Thyroid gland (tissue), 4 donors: ENCODE results near the gene NAV2. TPM values are rescaled to one million over a fixed set of nuclear protein-coding genes. Genes with fewer than 3 reads are reported as not detected.
"Not testable (repeated sequence)": the region's sequence is repeated elsewhere in the genome, so short reads cannot be mapped to it uniquely, and the experiment has no call there.

ENCODE experiments used
- DNase-seq, 2 donors: peaks; one replicate each; pipeline ENCODE4 v3.0.0-alpha.2; 2019
- H3K27ac ChIP-seq, 3 donors: fragments of 200-600 bp; sonication (generic); 1 replicate in 2 of 3; 2 replicates in 1 of 3; pipeline ENCODE4 v1.5.1; 2016 to 2019; ENCODE audit warnings: mild to moderate bottlenecking in 1 of 3, moderate library complexity in 1 of 3
- H3K27me3 ChIP-seq: fragments of 200-600 bp; sonication (generic); one replicate; pipeline ENCODE4 v1.5.1; 2019
- H3K36me3 ChIP-seq, 2 donors: fragments of 200-600 bp; sonication (generic); one replicate each; pipeline ENCODE4 v1.5.1; 2016 to 2019
- H3K4me1 ChIP-seq, 2 donors: fragments of 200-600 bp; sonication (generic); one replicate each; pipeline ENCODE4 v1.5.1; 2017 to 2019
- H3K4me3 ChIP-seq, 3 donors: fragments of 200-600 bp; sonication (generic); replicated peaks in 1 of 3; 1 replicate in 2 of 3; 2 replicates in 1 of 3; pipeline ENCODE4 v1.5.1; 2016; ENCODE audit warnings: mild to moderate bottlenecking in 1 of 3
- H3K9me3 ChIP-seq: fragments of 200-600 bp; sonication (generic); one replicate; pipeline ENCODE4 v1.5.1; 2017
- POLR2A ChIP-seq, 2 donors: fragments of 450-650 bp; IDR thresholded peaks; one replicate each; pipeline ENCODE4 v1.6.1; 2017; ENCODE audit warnings: antibody characterized with exemption in 2 of 2, mild to moderate bottlenecking in 2 of 2, moderate library complexity in 1 of 2
- WGBS, 2 donors: methylation state at CpG; one replicate each; pipeline ENCODE4 v1.1.5; 2017; 5-methylcytosine and 5-hydroxymethylcytosine counted together
- intact Hi-C: fragments of 100-400 bp; cut with DNase I; formaldehyde crosslinking; loops from one replicate; pipeline ENCODE4 v1.15.1; 2023
- total RNA-seq, 4 donors: library from RNA; depleted of rRNA; stranded (reverse); fragments of >200 nt; gene quantifications; one replicate each; pipeline ENCODE4 v1.2.3, GENCODE V29; 2016
- TF ChIP-seq, protein P1 (sequence below), 6 experiments: fragments of 200-600 bp in 3 of 6; fragments of 450-650 bp in 3 of 6; sonication (generic) in 3 of 6; IDR thresholded peaks; one replicate each; pipeline ENCODE4 v1.5.1; 2016 to 2019; ENCODE audit warnings: antibody characterized with exemption in 6 of 6, mild to moderate bottlenecking in 2 of 6, inconsistent platforms in 1 of 6, moderate library complexity in 1 of 6

Gene NAV2
- total RNA-seq, 4 donors from 2014 or later = 34.8 to 88.6 (median 54.5) TPM

- TF ChIP-seq POLR2A (IDR thresholded peaks at IDR 0.05) = no peak
- TF ChIP-seq, protein P1, sequence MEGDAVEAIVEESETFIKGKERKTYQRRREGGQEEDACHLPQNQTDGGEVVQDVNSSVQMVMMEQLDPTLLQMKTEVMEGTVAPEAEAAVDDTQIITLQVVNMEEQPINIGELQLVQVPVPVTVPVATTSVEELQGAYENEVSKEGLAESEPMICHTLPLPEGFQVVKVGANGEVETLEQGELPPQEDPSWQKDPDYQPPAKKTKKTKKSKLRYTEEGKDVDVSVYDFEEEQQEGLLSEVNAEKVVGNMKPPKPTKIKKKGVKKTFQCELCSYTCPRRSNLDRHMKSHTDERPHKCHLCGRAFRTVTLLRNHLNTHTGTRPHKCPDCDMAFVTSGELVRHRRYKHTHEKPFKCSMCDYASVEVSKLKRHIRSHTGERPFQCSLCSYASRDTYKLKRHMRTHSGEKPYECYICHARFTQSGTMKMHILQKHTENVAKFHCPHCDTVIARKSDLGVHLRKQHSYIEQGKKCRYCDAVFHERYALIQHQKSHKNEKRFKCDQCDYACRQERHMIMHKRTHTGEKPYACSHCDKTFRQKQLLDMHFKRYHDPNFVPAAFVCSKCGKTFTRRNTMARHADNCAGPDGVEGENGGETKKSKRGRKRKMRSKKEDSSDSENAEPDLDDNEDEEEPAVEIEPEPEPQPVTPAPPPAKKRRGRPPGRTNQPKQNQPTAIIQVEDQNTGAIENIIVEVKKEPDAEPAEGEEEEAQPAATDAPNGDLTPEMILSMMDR (IDR thresholded peaks at IDR 0.05) = no peak
- no peak for DNase-seq
- Histone ChIP-seq H3K27ac (no peak overlapping the region), H3K9me3 (no peaks in the 10 kb centered on the region), H3K36me3 (no peaks in the 10 kb centered on the region), H3K4me1 (peaks cover 47 to 71% of the 10 kb centered on the region in 2 donors), H3K4me3 (no peak overlapping the region), H3K27me3 (no peaks in the 10 kb centered on the region)
- intact Hi-C loops = no loop called here
- WGBS, 2 donors = 93 to 96% methylated on average over 4 of the region's 4 CpGs
These were observed 290.7 kb downstream of the NAV2 start for GRCh38 chr11:20003351-20003750.

DNA sequence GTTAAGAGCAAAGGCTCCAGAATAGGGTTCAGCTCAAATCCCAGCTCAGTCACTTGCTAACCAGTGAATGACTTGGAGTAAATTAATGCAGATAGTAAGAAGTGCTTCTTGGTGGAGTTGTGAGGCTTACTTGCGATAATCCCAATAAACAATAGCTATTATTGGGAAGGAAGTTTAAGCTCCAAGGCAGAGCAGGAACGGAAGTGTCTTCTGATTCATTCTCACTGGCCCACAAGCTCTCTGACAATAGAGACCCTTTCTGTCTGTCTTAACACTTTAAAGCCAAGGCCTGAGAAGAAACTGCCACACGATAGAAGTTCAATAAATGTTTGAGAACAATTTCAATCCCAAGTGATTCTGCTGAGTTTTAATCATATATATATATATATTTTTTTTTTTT is 292.2 kb downstream of the NAV2 start:
- H3K27me3 ChIP-seq = no peaks in the 10 kb centered on the region
- 93 to 96% methylated on average over 3 of the region's 3 CpGs for WGBS, 2 donors
- intact Hi-C loops = no loop called here
- peaks cover 39 to 66% of the 10 kb centered on the region in 2 donors for H3K4me1 ChIP-seq
- no peaks in the 10 kb centered on the region for H3K36me3 ChIP-seq
- DNase-seq = no peak
- H3K4me3 ChIP-seq = no peak overlapping the region
- no peak overlapping the region for H3K27ac ChIP-seq
- H3K9me3 ChIP-seq = no peaks in the 10 kb centered on the region
- TF ChIP-seq, protein P1 (IDR thresholded peaks at IDR 0.05) = no peak
- TF ChIP-seq POLR2A (IDR thresholded peaks at IDR 0.05) = no peak

DNA sequence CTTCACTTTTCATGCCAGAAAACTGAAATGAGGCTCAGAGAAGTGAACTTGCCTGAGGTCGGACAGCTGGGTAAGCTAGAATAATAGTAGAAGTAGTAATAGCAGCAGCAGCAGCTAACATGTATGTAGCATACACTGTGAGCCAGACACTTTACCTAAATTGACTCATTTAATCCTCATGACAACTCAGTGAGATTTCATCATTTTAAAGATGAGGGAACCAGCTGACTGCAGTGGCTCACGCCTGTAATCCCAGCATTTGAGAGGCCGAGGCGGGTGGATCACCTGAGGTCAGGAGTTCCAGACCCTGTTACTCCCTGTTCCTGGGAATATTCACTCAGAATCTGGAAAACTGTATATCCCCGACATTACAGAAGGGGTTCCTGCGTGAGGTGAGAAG is 293.1 kb downstream of the NAV2 start:
- Histone ChIP-seq H3K27me3 (no peaks in the 10 kb centered on the region), H3K4me3 (no peak overlapping the region), H3K36me3 (no peaks in the 10 kb centered on the region), H3K4me1 (peaks cover 32 to 58% of the 10 kb centered on the region in 2 donors), H3K9me3 (no peaks in the 10 kb centered on the region), H3K27ac (peak overlapping the region in 1 of 3 donors; percentile 65)
- intact Hi-C loops = no loop called here
- no peak for DNase-seq
- TF ChIP-seq, protein P1 (IDR thresholded peaks at IDR 0.05) = no peak
- TF ChIP-seq POLR2A (IDR thresholded peaks at IDR 0.05) = no peak
- WGBS, 2 donors = 94 to 100% methylated on average over 6 of the region's 6 CpGs

- intact Hi-C loops = not testable (repeated sequence)
These were observed 294.0 kb downstream of the NAV2 start for GRCh38 chr11:20006618-20007017.

DNA sequence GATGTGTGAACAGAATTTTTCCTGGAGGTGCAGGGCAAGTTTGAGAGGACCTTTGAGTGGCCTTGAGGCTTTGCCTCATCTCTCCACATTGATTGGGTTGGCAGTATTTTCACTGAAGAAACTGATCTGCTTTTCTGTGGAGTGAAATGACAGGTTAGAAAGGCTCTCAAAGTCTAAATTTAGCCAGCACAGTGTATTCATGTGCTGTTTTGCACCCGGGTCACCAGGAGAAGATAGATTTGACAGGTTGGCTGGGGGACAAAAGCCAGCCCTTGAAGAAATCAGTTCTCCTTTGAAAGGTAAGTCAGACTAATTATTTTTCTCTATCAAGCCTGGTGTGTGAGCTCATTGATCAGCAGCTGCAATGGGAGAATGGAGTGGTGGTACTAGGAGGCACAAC is 294.7 kb downstream of the NAV2 start:
- DNase-seq = peak in 1 of 2 donors; percentile 25
- 50 to 63% methylated on average over 1 of the region's 1 CpG for WGBS, 2 donors
- peak overlapping the region; percentile 65 to 78 (median 67) for H3K27ac ChIP-seq
- no peaks in the 10 kb centered on the region for H3K27me3 ChIP-seq
- TF ChIP-seq POLR2A (IDR thresholded peaks at IDR 0.05) = no peak
- TF ChIP-seq, protein P1 (IDR thresholded peaks at IDR 0.05) = no peak
- intact Hi-C loops = no loop called here
- H3K4me1 ChIP-seq = peaks cover 19 to 43% of the 10 kb centered on the region in 2 donors
- no peak overlapping the region for H3K4me3 ChIP-seq
- H3K9me3 ChIP-seq = no peaks in the 10 kb centered on the region
- H3K36me3 ChIP-seq = no peaks in the 10 kb centered on the region

More at GRCh38 chr11:20006618-20007017, 294.0 kb downstream of the NAV2 start:
- Histone ChIP-seq H3K27ac (peak overlapping the region; percentile 65 to 78 (median 67)), H3K4me1 (peaks cover 24 to 51% of the 10 kb centered on the region in 2 donors)
- not testable (repeated sequence) for DNase-seq, H3K27me3 ChIP-seq, H3K36me3 ChIP-seq, H3K4me3 ChIP-seq, H3K9me3 ChIP-seq
- 83 to 97% methylated on average over 2 of the region's 2 CpGs for WGBS, 2 donors
